22Rv1 (cell line): ENCODE measurements around the gene KAT8.

Source experiments
- ZFX ChIP-seq: fragments of 450-650 bp; IDR thresholded peaks from 2 replicates; pipeline ENCODE4 v1.6.1; 2017; ENCODE audit warnings: antibody characterized with exemption, borderline replicate concordance
- TF ChIP-seq, protein P1 (sequence below): fragments of 450-650 bp; IDR thresholded peaks from 2 replicates; pipeline ENCODE4 v1.5.1; 2017; ENCODE audit warnings: mild to moderate bottlenecking

DNA sequence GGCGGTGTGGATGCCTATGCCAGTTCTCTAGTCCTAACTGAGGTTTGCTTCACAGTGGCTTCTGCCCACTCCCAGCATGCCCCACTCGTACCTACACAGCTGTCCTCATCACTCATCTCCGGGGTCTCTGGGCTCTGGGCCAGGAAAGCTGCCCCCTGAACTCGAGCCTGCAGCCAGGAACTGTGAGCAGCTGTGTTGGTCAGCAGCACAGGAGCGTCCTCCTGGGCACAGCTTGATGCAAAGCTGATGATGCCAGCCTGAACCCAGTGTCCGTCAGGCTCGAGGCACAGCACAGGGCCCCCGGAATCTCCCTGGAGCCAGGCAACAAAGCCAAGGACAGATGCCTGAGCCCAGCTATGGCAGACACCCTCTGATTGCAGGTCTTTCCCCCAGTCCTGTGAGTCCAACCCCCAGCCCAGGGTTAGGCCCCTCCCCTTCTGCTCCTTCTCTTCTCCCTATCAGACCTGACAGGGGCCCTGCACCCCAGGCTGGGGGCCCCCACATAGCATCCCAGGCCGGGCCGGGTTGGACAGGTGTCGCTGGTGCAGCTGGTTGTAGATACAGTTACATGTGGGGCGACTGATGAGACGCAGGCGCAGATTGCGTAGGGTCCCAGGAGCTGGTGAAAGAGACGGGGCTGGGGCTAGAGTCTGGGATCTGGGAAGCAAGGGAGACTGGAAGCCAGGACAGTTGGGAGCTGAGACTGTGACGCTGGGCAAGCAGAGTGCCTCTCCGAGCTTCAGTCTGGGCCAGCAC lies 31.4 kb upstream of the KAT8 start:
- TF ChIP-seq, protein P1, sequence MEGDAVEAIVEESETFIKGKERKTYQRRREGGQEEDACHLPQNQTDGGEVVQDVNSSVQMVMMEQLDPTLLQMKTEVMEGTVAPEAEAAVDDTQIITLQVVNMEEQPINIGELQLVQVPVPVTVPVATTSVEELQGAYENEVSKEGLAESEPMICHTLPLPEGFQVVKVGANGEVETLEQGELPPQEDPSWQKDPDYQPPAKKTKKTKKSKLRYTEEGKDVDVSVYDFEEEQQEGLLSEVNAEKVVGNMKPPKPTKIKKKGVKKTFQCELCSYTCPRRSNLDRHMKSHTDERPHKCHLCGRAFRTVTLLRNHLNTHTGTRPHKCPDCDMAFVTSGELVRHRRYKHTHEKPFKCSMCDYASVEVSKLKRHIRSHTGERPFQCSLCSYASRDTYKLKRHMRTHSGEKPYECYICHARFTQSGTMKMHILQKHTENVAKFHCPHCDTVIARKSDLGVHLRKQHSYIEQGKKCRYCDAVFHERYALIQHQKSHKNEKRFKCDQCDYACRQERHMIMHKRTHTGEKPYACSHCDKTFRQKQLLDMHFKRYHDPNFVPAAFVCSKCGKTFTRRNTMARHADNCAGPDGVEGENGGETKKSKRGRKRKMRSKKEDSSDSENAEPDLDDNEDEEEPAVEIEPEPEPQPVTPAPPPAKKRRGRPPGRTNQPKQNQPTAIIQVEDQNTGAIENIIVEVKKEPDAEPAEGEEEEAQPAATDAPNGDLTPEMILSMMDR, result no peak
- TF ChIP-seq ZFX, result no peak
